H1 (cell line): Measurements from ENCODE around the gene RPS6KA2. TPM values are rescaled to one million over a fixed set of nuclear protein-coding genes. Genes with fewer than 3 reads are reported as not detected.

Experiments
- CTCF ChIA-PET: fragments of 300-600 bp; sonication (Branson Sonifier 250); formaldehyde crosslinking; loops from one replicate; lab custom pipeline; 2021; ENCODE audit not compliant: partially characterized antibody; lab: Charles Lee
- POLR2A ChIA-PET: fragments of 300-600 bp; sonication (Branson Sonifier 250); formaldehyde crosslinking; loops from one replicate; lab custom pipeline; 2021; ENCODE audit warnings: inconsistent platforms; ENCODE audit not compliant: partially characterized antibody; lab: Charles Lee
- DNase-seq, 2 experiments: peaks; one replicate each; pipeline versions ENCODE4 v3.0.0 to v3.0.0-alpha.2; 2010 to 2022; ENCODE audit warnings: low spot score in 2 of 2, low read depth in 1 of 2, mixed read lengths in 1 of 2
- FAIRE-seq: peaks from 2 replicates; lab custom pipeline; 2011; peaks lifted over from hg19 to GRCh38; lab: Jason Lieb, UNC
- H2AFZ ChIP-seq: 2 replicates; pipeline ENCODE4 v1.8.1; 2012; ENCODE audit warnings: low read length, inconsistent platforms
- H2AK5ac ChIP-seq: 2 replicates; pipeline ENCODE4 v1.6.1; 2013; ENCODE audit warnings: low read depth, low read length
- H2BK120ac ChIP-seq: replicated peaks from 2 replicates; pipeline ENCODE3; 2013; ENCODE audit warnings: low read depth, low read length, inconsistent platforms
- H2BK12ac ChIP-seq: 2 replicates; pipeline ENCODE4 v1.6.1; 2013; ENCODE audit warnings: low read depth, low read length
- H2BK15ac ChIP-seq: 2 replicates; pipeline ENCODE4 v1.6.1; 2013; ENCODE audit warnings: low read length
- H2BK20ac ChIP-seq: 2 replicates; pipeline ENCODE4 v1.6.1; 2013; ENCODE audit warnings: low read length
- H2BK5ac ChIP-seq: 2 replicates; pipeline ENCODE4 v1.6.1; 2013; ENCODE audit warnings: low read depth, low read length
- H3K14ac ChIP-seq: 2 replicates; pipeline ENCODE4 v1.6.1; 2013; ENCODE audit warnings: inconsistent platforms; ENCODE audit not compliant: insufficient read length
- H3K18ac ChIP-seq: 2 replicates; pipeline ENCODE4 v1.6.1; 2013; ENCODE audit warnings: low read length; ENCODE audit errors: extremely low read depth
- H3K23ac ChIP-seq: 2 replicates; pipeline ENCODE4 v1.6.1; 2013; ENCODE audit warnings: inconsistent platforms; ENCODE audit not compliant: insufficient read length
- H3K23me2 ChIP-seq: 2 replicates; pipeline ENCODE4 v1.6.1; 2013; ENCODE audit warnings: low read depth, low read length
- H3K27ac ChIP-seq: 2 replicates; pipeline ENCODE4 v1.6.1; 2011; ENCODE audit warnings: low read depth, low read length, inconsistent platforms
- H3K27me3 ChIP-seq, 4 experiments: replicated peaks in 1 of 4; 1 replicate in 1 of 4; 2 replicates in 3 of 4; pipeline versions ENCODE4 v1.6.1 to v1.8.1; 2011 to 2013; ENCODE audit warnings: low read length in 3 of 4, mild to moderate bottlenecking in 3 of 4, inconsistent platforms in 2 of 4, mixed read lengths in 2 of 4, moderate library complexity in 1 of 4; ENCODE audit not compliant: control insufficient read depth in 3 of 4, insufficient read depth in 3 of 4; ENCODE audit errors: extremely low read depth in 1 of 4
- H3K36me3 ChIP-seq, 4 experiments: 2 replicates each; pipeline versions ENCODE4 v1.6.1 to v1.8.1; 2011 to 2013; ENCODE audit warnings: mild to moderate bottlenecking in 4 of 4, low read length in 3 of 4, moderate library complexity in 2 of 4, control low read depth in 1 of 4, inconsistent platforms in 1 of 4; ENCODE audit not compliant: insufficient read depth in 4 of 4, control insufficient read depth in 2 of 4
- H3K4ac ChIP-seq: replicated peaks from 2 replicates; pipeline ENCODE3; 2013; ENCODE audit warnings: low read length, low read depth, mixed read lengths, inconsistent platforms; ENCODE audit not compliant: insufficient read length
- H3K4me1 ChIP-seq, 4 experiments: replicated peaks in 1 of 4; 1 replicate in 1 of 4; 2 replicates in 3 of 4; pipeline versions ENCODE4 v1.6.1 to v1.8.1; 2011 to 2013; ENCODE audit warnings: low read length in 3 of 4, inconsistent platforms in 2 of 4, mixed read lengths in 1 of 4; ENCODE audit not compliant: insufficient read depth in 4 of 4, control insufficient read depth in 3 of 4
- H3K4me2 ChIP-seq, 2 experiments: 2 replicates each; pipeline versions ENCODE4 v1.6.1 to v1.8.1; 2011 to 2013; ENCODE audit warnings: low read depth in 2 of 2, low read length in 2 of 2, control low read depth in 1 of 2, inconsistent platforms in 1 of 2, mild to moderate bottlenecking in 1 of 2; ENCODE audit not compliant: insufficient read depth in 1 of 2
- H3K4me3 ChIP-seq, 4 experiments: fragments of 200-600, 300-600 bp in 1 of 4; sonication (generic), shearing (Covaris generic), sonication (Bioruptor Twin) in 1 of 4; 2 replicates each; pipeline versions ENCODE4 v1.5.1 to v1.8.1; 2011 to 2016; ENCODE audit warnings: low read length in 4 of 4, low read depth in 3 of 4, control low read depth in 2 of 4, inconsistent platforms in 2 of 4, mild to moderate bottlenecking in 2 of 4, mixed read lengths in 1 of 4, moderate library complexity in 1 of 4; ENCODE audit not compliant: insufficient read depth in 2 of 4; ENCODE audit errors: extremely low read depth in 1 of 4
- H3K56ac ChIP-seq: replicated peaks from 2 replicates; pipeline ENCODE3; 2013; ENCODE audit warnings: low read depth, mild to moderate bottlenecking, mixed read lengths, low read length, inconsistent platforms; ENCODE audit not compliant: insufficient read length
- H3K79me1 ChIP-seq: 2 replicates; pipeline ENCODE4 v1.6.1; 2013; ENCODE audit warnings: low read depth, low read length, control low read depth
- H3K79me2 ChIP-seq, 2 experiments: 2 replicates each; pipeline versions ENCODE4 v1.6.1 to v1.8.1; 2012 to 2013; ENCODE audit warnings: low read length in 2 of 2, mild to moderate bottlenecking in 2 of 2, inconsistent platforms in 1 of 2; ENCODE audit not compliant: insufficient read depth in 2 of 2, control insufficient read depth in 1 of 2
- H3K9ac ChIP-seq, 4 experiments: replicated peaks in 1 of 4; 1 replicate in 1 of 4; 2 replicates in 3 of 4; pipeline versions ENCODE4 v1.6.1 to v1.8.1; 2011 to 2013; ENCODE audit warnings: low read depth in 3 of 4, low read length in 3 of 4, control low read depth in 2 of 4, mild to moderate bottlenecking in 2 of 4, moderate library complexity in 2 of 4, inconsistent platforms in 1 of 4; ENCODE audit errors: extremely low read depth in 1 of 4
- H3K9me3 ChIP-seq, 2 experiments: 2 replicates each; pipeline versions ENCODE4 v1.6.1 to v1.8.1; 2012 to 2013; ENCODE audit warnings: mild to moderate bottlenecking in 2 of 2, moderate library complexity in 2 of 2, control low read depth in 1 of 2, inconsistent platforms in 1 of 2, low read depth in 1 of 2, low read length in 1 of 2, mixed read lengths in 1 of 2; ENCODE audit not compliant: insufficient read depth in 2 of 2
- H4K20me1 ChIP-seq, 2 experiments: replicated peaks in 1 of 2; 2 replicates each; pipeline versions ENCODE3 to v1.8.1; 2011 to 2013; ENCODE audit warnings: inconsistent platforms in 2 of 2, low read length in 2 of 2, mild to moderate bottlenecking in 1 of 2; ENCODE audit not compliant: insufficient read depth in 2 of 2, control insufficient read depth in 1 of 2
- H4K5ac ChIP-seq: 2 replicates; pipeline ENCODE4 v1.6.1; 2013; ENCODE audit warnings: low read length, low read depth, mixed read lengths, inconsistent platforms; ENCODE audit not compliant: insufficient read length
- H4K8ac ChIP-seq: 2 replicates; pipeline ENCODE4 v1.8.0; 2013; ENCODE audit warnings: mild to moderate bottlenecking, moderate library complexity, low read length, inconsistent platforms; ENCODE audit not compliant: insufficient read depth; ENCODE audit errors: extremely low read depth
- H4K91ac ChIP-seq: replicated peaks from 2 replicates; pipeline ENCODE3; 2013; ENCODE audit warnings: low read length, mixed read lengths, inconsistent platforms; ENCODE audit not compliant: insufficient read length
- CEBPB ChIP-seq: IDR thresholded peaks from 2 replicates; pipeline ENCODE4 v1.6.1; 2012; ENCODE audit warnings: low read depth, low read length
- KDM4A ChIP-seq: IDR thresholded peaks from one replicate; pipeline ENCODE4 v1.7.1; 2012; ENCODE audit warnings: low read depth, mild to moderate bottlenecking, moderate library complexity, low read length, inconsistent platforms; ENCODE audit not compliant: severe bottlenecking
- MAFK ChIP-seq: IDR thresholded peaks from 2 replicates; pipeline ENCODE4 v1.6.1; 2012; ENCODE audit warnings: low read depth, mild to moderate bottlenecking, improper control_type of control experiment, low read length
- POU5F1 ChIP-seq: IDR thresholded peaks from 2 replicates; pipeline ENCODE4 v1.6.1; 2011; ENCODE audit warnings: low read depth, mild to moderate bottlenecking, low read length, moderate library complexity
- RAD21 ChIP-seq, 2 experiments: IDR thresholded peaks in 1 of 2; conservative IDR thresholded peaks in 1 of 2; 2 replicates each; pipeline ENCODE4 v1.6.1; 2011; ENCODE audit warnings: low read depth in 2 of 2, low read length in 2 of 2, improper control_type of control experiment in 1 of 2, inconsistent platforms in 1 of 2, mild to moderate bottlenecking in 1 of 2, moderate library complexity in 1 of 2
- RFX5 ChIP-seq: IDR thresholded peaks from 2 replicates; pipeline ENCODE4 v1.6.1; 2011; ENCODE audit warnings: low read depth, low read length, improper control_type of control experiment, borderline replicate concordance
- RNF2 ChIP-seq: fragments of 200-900, 300-1000 bp; sonication (generic); IDR thresholded peaks from 2 replicates; pipeline ENCODE4 v1.7.1; 2016; ENCODE audit warnings: borderline replicate concordance, low read depth, mild to moderate bottlenecking, antibody characterized with exemption, low read length; ENCODE audit not compliant: poor library complexity, severe bottlenecking; ENCODE audit errors: missing control alignments
- SRF ChIP-seq: IDR thresholded peaks from 2 replicates; pipeline ENCODE4 v1.6.1; 2011; ENCODE audit warnings: mild to moderate bottlenecking, low read depth, low read length, moderate library complexity
- WGBS, 2 experiments: shearing (Covaris generic) in 1 of 2; methylation state at CpG; one replicate each; pipeline versions ENCODE4 v1.1.6 to v1.1.7; 2013 to 2015; ENCODE audit warnings: low lambda C conversion rate in 2 of 2, mixed read lengths in 2 of 2, inconsistent platforms in 1 of 2, low coverage in 1 of 2, missing lambda C conversion rate in 1 of 2; ENCODE audit not compliant: insufficient replicate concordance in 2 of 2, insufficient coverage in 1 of 2, insufficient read length in 1 of 2; ENCODE audit errors: extremely low coverage in 1 of 2, missing lambda C conversion rate in 1 of 2; 5-methylcytosine and 5-hydroxymethylcytosine counted together
- polyA plus RNA-seq, 7 experiments: library from polyadenylated mRNA; depleted of rRNA in 3 of 7; stranded (reverse) in 5 of 7; unstranded in 2 of 7; fragments of >200 nt in 5 of 7; fragments of 200-250 nt in 2 of 7; gene quantifications; 1 replicate in 5 of 7; 2 replicates in 1 of 7; 4 replicates in 1 of 7; pipeline versions ENCODE4 v1.2.1 to v1.2.3, GENCODE V29; 2011 to 2013; ENCODE audit warnings: missing spikeins in 2 of 7, mixed read lengths in 2 of 7
- total RNA-seq: library from RNA; stranded (reverse); fragmentation: NEBNext Ultra II Directional; extraction: Animal tissue kit (Norgen Biotek cat#: 25700); gene quantifications from 2 replicates; pipeline ENCODE4 v1.2.1, GENCODE V29; 2021
- TF ChIP-seq, protein P1 (sequence below): IDR thresholded peaks from 2 replicates; pipeline ENCODE4 v1.6.1; 2011; ENCODE audit warnings: low read depth, mild to moderate bottlenecking, low read length; ENCODE audit not compliant: insufficient read depth
- TF ChIP-seq, protein P2 (sequence below): IDR thresholded peaks from 2 replicates; pipeline ENCODE4 v1.6.1; 2011; ENCODE audit warnings: low read length, improper control_type of control experiment

RPS6KA2 gene
- total and polyA plus RNA-seq, 2 of the 8 experiments (the other 6 are each of a cell fraction or from before 2014, with no cell fraction given) = 8.8 to 25.7 TPM

- Histone ChIP-seq H4K5ac (no peak overlapping the region), H3K4me3 (no peak overlapping the region), H2BK120ac (no peak overlapping the region), H2BK20ac (no peak overlapping the region), H3K79me1 (no peaks in the 10 kb centered on the region), H2BK5ac (no peak overlapping the region), H3K4me1 (peaks cover 3 to 8% (median 6%) of the 10 kb centered on the region in 4 experiments; a peak in 6 of 7 replicates), H3K23me2 (no peaks in the 10 kb centered on the region), H3K36me3 (peaks cover 0 to 7% (median 3%) of the 10 kb centered on the region in 4 experiments; a peak in 3 of 8 replicates), H4K8ac (no peak overlapping the region), H4K91ac (no peak overlapping the region), H2BK15ac (no peak overlapping the region), H3K18ac (no peak overlapping the region), H3K56ac (no peak overlapping the region), H2BK12ac (no peak overlapping the region), H3K79me2 (no peaks in the 10 kb centered on the region), H4K20me1 (no peaks in the 10 kb centered on the region), H3K27ac (no peak overlapping the region), H3K9me3 (no peaks in the 10 kb centered on the region), H3K4me2 (no peak overlapping the region), H3K9ac (no peak overlapping the region), H3K23ac (no peak overlapping the region), H3K4ac (no peak overlapping the region), H3K14ac (no peak overlapping the region), H3K27me3 (no peaks in the 10 kb centered on the region), H2AFZ (no peak overlapping the region), H2AK5ac (no peak overlapping the region)
- ChIA-PET POLR2A (no interaction called here), CTCF (interaction anchor here (0.7 to 1.7 kb wide), 5 partner anchors 10 to 96 kb away, joined by 3 to 4 read pairs (median 3); no protein-coding TSS in a partner anchor)
- DNase-seq (no peak), FAIRE-seq (no peak)
- WGBS, 2 experiments = 92% methylated on average over 5 of the region's 9 CpGs; no CpG with 5 or more reads in 1 of the 2 experiments
- TF ChIP-seq, protein P1, sequence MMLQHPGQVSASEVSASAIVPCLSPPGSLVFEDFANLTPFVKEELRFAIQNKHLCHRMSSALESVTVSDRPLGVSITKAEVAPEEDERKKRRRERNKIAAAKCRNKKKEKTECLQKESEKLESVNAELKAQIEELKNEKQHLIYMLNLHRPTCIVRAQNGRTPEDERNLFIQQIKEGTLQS = no peak
- TF ChIP-seq SRF (no peak), MAFK (no peak), KDM4A (no peak), RAD21 (IDR thresholded peaks at IDR 0.05 in 1 of 2, conservative IDR thresholded peaks at IDR 0.05 in 1 of 2; ENCODE audit: low read depth in 2 of 2, low read length in 2 of 2) (no peak), RNF2 (no peak), CEBPB (no peak), POU5F1 (no peak), RFX5 (no peak)
- TF ChIP-seq, protein P2, sequence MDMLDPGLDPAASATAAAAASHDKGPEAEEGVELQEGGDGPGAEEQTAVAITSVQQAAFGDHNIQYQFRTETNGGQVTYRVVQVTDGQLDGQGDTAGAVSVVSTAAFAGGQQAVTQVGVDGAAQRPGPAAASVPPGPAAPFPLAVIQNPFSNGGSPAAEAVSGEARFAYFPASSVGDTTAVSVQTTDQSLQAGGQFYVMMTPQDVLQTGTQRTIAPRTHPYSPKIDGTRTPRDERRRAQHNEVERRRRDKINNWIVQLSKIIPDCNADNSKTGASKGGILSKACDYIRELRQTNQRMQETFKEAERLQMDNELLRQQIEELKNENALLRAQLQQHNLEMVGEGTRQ = no peak
Observed at GRCh38 chr6:166486536-166486880, 140.5 kb downstream of the RPS6KA2 start.
